HG03460 (cell line): ENCODE data around the gene DLGAP1.
"Not testable (repeated sequence)": the region's sequence is repeated elsewhere in the genome, so short reads cannot be mapped to it uniquely, and the experiment has no call there.

Experiments
- ATAC-seq: cut with Tn5 transposase; IDR thresholded peaks from one replicate; pipeline ENCODE4 v1.9.1; 2021; ENCODE audit not compliant: unreplicated experiment

DLGAP1 gene

DNA sequence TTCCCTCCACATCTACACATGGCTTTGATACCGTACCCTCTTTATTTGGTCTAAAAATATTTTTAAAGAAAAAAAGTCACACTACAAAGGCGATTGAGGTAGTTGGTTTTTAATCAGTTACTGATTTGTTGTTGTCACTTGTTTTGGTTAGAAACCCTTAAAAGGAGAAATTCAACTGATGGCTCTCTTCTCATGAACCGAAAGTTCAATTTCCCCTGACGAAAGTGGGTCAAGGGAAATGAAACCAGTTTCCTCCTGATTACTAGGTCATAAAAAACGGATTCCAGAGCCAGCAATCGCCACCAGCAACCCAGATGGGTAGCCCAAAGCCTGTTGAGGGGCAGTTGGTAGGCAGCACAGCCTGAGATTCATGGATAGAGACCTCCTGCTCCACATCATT is 63.2 kb downstream of the DLGAP1 start:
- no peak for ATAC-seq

DNA sequence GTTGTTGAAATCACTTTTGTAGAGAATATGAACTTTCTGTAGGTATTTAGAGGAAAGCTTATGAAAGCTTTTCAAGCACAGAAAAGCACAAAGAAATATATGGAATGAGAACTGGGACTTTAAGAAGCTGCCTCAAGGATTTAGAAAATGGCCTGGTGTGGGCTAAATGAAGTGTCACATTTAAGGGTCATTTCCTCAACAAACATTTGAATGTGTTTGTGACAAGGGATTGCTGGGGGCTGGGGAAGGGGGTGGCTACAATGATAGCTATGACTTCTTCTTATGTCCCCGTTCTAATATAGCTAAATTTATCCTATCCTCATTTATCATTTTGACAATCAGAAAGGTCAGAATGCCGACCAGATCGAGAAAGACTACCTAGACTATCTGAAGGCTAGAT is 69.2 kb downstream of the DLGAP1 start:
- no peak for ATAC-seq

GRCh38 chr18:4384932-4385331 is 70.2 kb downstream of the DLGAP1 start:
- ATAC-seq, result no peak

DNA sequence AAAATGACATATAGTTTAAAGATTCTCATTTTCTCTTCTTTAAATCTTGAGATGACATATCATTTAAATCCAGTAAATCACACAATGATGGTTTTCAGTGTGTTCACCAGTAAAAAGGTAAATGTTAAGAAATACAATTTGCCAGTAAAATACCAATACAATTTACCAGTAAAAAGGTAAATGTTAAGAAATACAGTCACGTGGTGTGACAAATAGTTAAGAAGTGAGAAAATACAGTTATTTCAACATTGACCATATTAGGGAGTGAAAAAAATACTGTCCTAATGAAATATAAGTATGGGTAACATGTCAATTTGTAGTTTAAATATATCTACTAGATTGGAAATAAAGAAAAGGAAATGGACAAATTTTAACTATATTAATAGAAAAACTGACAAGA is 80.5 kb downstream of the DLGAP1 start:
- ATAC-seq, result no peak

DNA sequence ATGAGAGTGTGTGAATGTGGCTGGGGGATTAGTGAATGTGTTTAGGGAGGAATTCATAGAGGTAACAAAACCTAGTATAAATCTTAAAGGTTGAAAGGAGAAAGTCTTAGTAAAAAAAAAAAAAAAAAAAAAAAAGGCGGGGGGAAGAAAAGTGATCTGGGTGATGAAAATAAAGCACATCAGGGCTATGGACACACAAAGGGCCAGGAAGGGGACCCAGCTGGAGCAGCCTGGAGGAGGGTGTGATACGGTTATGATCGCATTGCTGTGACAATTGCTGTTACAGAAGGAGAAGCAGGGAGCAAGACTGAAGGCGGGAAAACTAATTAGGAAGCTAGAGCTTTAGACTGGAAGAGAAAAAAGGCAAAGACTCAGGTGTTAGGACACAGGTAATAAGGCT is 85.4 kb downstream of the DLGAP1 start:
- ATAC-seq, result no peak

- ATAC-seq, result no peak
Measured at GRCh38 chr18:4360221-4360715, 94.8 kb downstream of the DLGAP1 start.

GRCh38 chr18:4358618-4359017 is 96.5 kb downstream of the DLGAP1 start:
- no peak for ATAC-seq

DNA sequence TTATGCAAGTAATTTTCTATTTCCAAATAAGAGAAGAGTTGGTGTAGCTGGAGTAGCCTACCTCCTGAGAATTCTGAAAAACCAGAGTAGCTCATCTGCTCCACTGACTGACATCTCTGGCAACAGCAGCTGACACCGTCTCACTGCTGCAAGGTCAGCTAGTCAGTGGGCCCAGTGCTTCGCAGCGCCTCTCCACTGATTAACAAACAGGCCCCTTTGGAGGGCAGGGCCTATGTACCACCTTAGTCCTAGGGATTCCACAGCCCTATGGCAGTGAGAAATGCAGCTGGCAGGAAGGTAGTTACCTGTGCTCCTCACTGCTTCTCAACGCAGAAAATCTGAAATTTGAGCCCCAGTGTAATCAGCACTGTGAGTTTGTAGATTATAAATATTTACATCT is 97.5 kb downstream of the DLGAP1 start:
- no peak for ATAC-seq

- no peak for ATAC-seq
Measured at GRCh38 chr18:4356929-4357328, 98.2 kb downstream of the DLGAP1 start.

DNA sequence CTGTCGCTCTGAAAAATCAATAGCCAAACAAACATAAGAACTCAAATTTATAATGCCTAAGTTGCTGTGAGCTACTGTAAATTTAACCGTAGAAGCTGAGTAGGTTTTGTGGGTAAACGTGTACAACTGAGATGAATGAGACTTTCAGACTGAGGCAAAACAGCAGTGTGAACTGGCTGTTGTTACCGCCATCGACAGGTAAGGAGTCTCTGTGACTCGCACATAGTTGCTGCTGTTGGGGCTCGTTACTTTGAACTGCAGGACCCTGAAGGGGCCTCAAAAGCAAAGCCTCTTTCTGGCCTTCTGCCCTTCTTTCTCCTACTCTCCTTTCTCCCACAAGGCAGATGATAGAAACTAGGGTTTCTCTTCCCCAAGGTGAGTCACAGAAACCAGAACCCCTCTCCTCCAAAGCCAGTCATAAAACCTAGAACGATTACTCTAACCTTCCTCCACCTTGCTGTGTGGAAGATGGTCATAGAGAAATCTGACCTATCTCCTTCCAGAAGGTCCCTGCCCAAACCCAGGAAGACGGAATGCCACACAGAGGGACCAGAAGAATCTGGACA is 101.2 kb downstream of the DLGAP1 start:
- ATAC-seq, result no peak

DNA sequence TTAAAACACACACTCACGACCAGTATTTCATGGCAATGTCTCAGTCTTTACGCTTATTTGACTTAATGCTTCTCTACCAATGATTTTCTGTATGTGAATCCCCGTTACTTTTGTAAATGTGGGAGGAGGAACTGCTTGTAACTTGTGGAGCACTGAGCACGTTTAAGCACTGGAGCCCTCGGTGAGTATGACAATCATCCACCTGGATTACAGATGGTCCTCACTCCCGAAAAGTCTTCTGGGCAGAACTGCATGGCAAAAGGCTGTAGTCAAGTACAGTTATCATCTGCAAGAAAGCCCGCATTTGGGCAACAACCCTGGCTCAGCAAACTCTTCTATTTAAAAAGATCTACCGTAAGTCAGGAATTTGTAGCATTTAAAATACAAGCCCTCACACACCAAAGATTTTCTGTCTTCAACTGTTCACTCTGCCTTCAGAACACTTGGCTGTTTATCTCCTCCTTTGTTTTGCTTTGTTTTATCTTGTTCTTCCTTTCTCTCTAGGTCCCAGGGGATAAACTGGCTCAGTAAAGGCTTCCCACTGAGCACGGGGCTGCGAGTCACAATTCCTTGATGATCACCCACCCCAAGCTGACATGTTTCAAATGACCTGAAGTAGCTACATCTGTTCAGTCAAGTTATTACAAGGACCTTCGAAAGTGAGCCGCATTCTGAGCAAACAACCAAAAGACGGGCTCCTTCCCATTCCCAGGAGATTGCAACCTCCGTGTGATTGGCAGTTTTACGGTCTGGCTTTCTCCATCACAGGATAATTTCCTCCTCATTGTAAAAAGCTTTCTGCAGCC is 102.2 kb downstream of the DLGAP1 start:
- no peak for ATAC-seq

GRCh38 chr18:4351005-4351404 is 104.1 kb downstream of the DLGAP1 start:
- no peak for ATAC-seq

GRCh38 chr18:4335386-4335785 is 119.7 kb downstream of the DLGAP1 start:
- ATAC-seq, result no peak

DNA sequence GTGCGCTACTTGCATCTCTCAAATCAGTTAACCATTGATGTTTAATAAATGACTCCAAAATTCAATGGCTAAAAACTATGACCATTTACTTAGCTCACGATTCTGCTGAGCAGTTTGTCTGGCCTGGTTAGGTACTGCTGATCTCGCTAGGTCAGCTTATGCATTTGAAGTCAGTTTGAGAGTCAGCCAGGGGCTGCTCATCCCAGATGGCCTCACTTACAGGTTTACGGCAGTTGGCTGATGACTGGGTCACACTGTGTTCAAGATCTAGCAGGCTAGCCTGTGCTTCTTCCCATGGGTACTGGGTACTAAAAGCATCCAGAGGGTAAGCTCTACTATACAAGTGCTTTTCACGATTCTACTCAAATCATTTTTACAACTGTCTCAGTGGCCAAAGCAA is 122.1 kb downstream of the DLGAP1 start:
- no peak for ATAC-seq

DNA sequence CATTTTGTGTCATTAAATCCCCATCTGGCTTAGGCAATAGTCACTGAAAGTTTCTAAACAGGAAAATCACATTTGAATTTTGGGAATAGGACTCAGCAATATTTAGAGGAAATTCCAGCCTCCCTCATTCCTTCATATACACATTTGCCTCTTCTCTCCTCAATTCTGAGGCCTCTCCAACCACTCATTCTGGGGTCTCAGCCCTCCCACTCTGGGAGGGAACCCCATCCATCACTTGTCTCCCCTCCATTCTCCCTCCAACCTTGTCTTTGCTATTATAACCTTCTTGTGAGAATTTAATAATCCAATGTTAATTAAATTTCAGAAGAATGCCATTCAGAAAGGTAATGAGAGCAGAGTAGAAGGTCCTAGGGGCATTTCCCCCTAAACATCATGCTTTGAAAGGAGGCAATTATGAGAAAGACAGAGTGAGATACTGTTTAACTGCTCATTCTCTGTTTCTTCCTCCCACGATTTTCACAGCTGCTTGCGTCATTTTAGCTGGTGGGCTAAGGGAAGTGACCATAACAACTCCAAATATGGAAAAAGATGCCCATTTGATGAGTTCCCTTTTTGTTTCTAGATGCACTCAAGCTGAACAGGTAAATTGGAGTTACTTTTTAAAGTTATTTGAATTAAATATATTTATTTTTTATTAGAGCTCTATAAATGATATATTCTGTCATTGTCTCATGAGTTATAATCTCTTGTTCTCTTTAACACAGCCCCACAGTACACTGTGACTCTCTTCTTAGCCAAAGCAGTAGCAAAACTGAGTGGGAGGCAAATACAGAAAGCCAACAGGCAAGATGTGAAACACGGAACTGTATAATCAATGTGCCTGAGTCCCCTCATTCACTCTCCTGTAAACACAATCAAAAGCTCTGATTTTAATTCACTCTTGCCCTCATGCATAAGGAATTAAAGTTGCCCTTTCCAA is 135.1 kb downstream of the DLGAP1 start:
- ATAC-seq, result no peak

DNA sequence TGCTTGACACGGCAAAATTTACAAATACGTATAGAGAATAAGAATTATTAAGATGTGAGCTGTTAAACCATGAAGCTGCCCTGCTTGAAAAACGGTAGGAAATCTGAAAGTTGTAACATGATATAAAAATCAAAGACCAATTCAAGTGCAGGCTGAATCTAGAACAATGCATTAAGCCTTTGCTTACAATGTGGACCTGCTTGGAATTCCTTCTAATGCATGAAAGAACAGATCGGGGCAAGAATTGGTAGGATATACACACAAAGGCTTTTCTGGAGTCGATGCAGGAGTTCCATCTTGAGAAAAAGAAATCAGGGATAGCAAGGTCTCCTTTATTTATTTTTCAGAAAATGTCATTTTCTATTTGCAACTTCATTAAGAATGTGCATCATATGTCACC is 136.8 kb downstream of the DLGAP1 start:
- ATAC-seq, result no peak

DNA sequence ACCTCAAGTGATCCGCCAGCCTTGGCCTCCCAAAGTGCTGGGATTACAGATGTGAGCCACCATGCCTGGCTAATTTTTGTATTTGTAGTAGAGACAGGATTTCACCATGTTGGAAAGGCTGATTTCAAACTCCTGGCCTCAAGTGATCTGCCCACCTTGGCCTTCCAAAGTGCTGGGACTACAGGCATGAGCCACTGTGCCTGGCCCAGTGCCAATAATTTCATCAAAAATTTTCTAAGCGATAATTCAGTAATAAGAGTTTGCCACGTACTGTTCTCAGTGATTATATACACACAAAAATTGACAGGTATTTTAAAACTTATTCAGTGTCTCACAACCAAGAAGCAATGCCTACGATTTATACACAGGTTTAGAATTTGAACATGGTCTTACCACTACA is 143.2 kb downstream of the DLGAP1 start:
- ATAC-seq, result not testable (repeated sequence)

DNA sequence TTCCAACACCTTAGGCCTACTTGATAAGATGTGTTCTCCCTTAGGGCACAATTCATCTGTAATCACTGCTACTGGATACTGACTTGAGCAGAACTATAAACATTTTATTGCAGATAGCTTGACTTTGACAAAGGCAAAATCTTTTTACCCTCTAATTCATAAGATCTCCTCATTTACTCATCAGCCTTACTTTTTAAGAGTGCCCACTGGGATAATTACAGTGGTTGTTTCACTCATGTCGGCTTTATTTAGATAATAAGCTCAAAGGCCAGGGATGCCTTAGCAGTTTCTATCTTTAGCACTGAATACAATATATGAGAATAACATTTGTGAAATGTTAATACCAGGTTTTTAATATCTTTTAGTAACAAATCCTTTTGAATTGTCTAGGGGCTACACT is 144.0 kb downstream of the DLGAP1 start:
- no peak for ATAC-seq

GRCh38 chr18:4309227-4309626 is 145.9 kb downstream of the DLGAP1 start:
- no peak for ATAC-seq

DNA sequence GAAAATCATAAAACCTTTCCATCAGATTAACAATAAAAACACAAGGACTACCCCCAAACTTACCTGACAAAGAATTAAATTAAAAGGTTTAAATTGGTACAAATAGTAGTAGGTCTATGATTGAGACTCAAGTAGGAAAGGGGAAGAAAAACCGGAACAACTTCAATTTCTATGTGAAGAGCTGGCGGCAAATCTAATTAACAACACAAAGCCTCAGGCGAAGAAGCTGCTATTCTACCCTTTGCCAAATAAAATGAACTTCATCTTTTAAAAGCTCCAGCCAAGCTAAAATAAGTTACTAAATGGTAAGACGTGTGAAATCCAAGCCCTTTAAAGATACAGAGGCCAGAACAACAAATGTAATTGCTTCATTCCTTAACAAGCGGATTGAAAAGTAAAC is 146.5 kb downstream of the DLGAP1 start:
- no peak for ATAC-seq

DNA sequence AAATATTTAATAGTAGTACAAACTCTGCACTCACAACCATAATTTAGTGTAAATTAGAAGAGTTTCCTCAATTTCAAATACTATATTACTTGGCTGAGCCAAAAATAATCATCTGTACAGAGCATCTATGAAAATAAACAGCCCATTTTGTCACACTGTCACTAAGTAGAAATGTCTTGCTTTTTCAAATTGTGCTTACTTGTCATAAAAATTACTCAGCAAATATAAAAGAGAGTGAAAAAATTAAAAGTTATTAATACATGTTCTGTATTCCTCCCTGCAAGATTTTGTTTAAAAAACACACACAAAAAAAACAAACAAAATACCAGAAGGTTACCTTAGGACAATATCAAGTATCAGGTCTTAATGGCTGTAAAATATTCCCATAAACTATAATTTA is 155.7 kb downstream of the DLGAP1 start:
- ATAC-seq, result no peak

DNA sequence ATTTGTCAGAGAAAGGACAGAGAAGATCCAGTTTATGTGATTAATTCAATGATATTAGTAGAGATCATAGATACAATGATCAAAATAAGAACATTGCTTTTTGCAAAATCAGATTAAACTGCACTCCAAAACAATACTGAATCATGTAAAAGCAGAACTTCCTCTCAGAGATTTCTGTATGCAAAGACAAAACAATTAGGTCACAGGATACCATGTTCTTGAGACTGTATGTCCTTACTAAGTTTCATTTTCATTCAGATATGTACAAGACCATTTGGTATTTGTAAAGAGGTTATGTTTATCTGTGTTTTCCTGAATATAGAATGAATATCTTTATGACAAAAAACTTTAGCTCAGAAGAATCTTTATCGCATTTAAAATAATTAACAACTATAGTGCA is 161.8 kb downstream of the DLGAP1 start:
- ATAC-seq, result no peak
